Right lobe of liver (tissue), 6 donors: ENCODE measurements around the gene COLEC11. TPM values are rescaled to one million over a fixed set of nuclear protein-coding genes. Genes with fewer than 3 reads are reported as not detected.

ENCODE experiments used
- ATAC-seq, 4 donors: fragments of 200-7000 bp; cut with Tn5 transposase; one replicate each; pipeline ENCODE4 v1.9.1; 2020; ENCODE audit warnings: mild to moderate bottlenecking in 4 of 4, moderate library complexity in 4 of 4
- DNase-seq, 3 donors: peaks; one replicate each; pipeline ENCODE4 v3.0.0-alpha.2; 2020
- H3K27ac ChIP-seq, 3 donors: fragments of 200-600 bp; one replicate each; pipeline ENCODE4 v1.8.0; 2022
- H3K27me3 ChIP-seq, 2 donors: fragments of 200-600 bp; one replicate each; pipeline ENCODE4 v1.8.0; 2022
- H3K36me3 ChIP-seq, 4 donors: fragments of 200-600 bp; sonication (generic) in 1 of 4; one replicate each; pipeline versions ENCODE4 v1.5.1 to v1.8.0; 2017 to 2022; ENCODE audit warnings: control low read depth in 1 of 4
- H3K4me1 ChIP-seq, 4 donors: fragments of 200-600 bp; sonication (generic) in 1 of 4; one replicate each; pipeline versions ENCODE4 v1.5.1 to v1.8.0; 2017 to 2022; ENCODE audit warnings: control low read depth in 1 of 4
- H3K4me3 ChIP-seq, 3 donors: fragments of 200-600 bp; one replicate each; pipeline ENCODE4 v1.8.0; 2022
- H3K9me3 ChIP-seq, 4 donors: fragments of 200-600 bp; sonication (generic) in 1 of 4; one replicate each; pipeline versions ENCODE4 v1.5.1 to v1.8.0; 2017 to 2022; ENCODE audit warnings: control low read depth in 1 of 4
- POLR2A ChIP-seq: fragments of 450-650 bp; IDR thresholded peaks from one replicate; pipeline ENCODE4 v1.6.1; 2017; ENCODE audit warnings: antibody characterized with exemption, mild to moderate bottlenecking
- WGBS: methylation state at CpG from one replicate; pipeline ENCODE4 v1.1.6; 2018; ENCODE audit warnings: low coverage, low lambda C conversion rate; ENCODE audit not compliant: insufficient coverage; ENCODE audit errors: missing lambda C conversion rate; 5-methylcytosine and 5-hydroxymethylcytosine counted together
- intact Hi-C, 2 donors: fragments of 100-400 bp; cut with DNase I; formaldehyde crosslinking; loops; one replicate each; pipeline versions ENCODE4 v1.11.2 to v1.14.1; 2022
- total RNA-seq, 6 experiments: library from RNA; depleted of rRNA in 2 of 6; stranded (reverse); fragments of >200 nt in 2 of 6; fragmentation: NEBNext Ultra II Directional in 3 of 6; extraction: Animal tissue kit (Norgen Biotek cat#: 25700) in 3 of 6; gene quantifications; one replicate each; pipeline versions ENCODE4 v1.1.0 to v1.2.4, GENCODE V29; 2016 to 2023
- TF ChIP-seq, protein P1 (sequence below), 4 donors: fragments of 200-600 bp in 3 of 4; fragments of 450-650 bp in 1 of 4; IDR thresholded peaks; one replicate each; pipeline versions ENCODE4 v1.5.1 to v1.8.0; 2016 to 2022; ENCODE audit warnings: antibody characterized with exemption in 4 of 4, mild to moderate bottlenecking in 2 of 4
- donor health status: DM: no; HTN: yes; CAD: no.
- donor health status: DM: no; HTN: no; CAD: no.
- donor health status: DM: no; HTN: no; CAD: no.
- donor health status: DM: no; HTN: yes; CAD: no.
- donor health status: DM: no; HTN: yes; CAD: no.

COLEC11 gene
- total RNA-seq, 6 experiments from 2014 or later: 25.2 to 58.6 (median 41.1) TPM

DNA sequence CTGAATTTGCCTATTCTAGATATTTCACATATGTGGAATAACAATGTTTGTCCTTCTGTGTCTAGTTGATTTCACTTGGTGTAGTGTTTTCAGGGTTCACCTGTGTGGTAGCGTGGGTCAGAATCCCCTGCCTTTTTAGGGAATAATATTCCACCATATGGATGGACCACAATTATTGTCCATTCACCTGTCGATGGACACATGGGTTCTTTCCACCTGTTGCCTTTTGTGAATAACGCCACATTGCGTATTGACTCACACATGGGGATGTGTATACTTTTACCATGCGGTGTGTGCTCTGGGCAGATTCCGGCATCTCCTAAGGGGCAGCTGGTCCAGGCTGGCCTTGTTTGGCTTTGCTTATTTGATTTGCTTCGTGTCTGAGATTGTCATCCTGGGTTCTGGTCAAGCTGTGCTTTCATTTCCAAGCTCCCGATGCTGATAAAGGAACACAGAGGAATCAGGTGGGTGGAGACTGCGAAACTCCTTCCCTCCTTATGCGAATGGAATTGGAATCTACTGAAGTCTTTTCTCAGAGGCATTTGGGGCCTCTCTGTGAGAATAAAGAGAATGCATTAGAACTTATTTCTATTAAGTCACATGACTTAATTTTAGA, 44.2 kb downstream of the COLEC11 start:
- Histone ChIP-seq H3K27ac (no peak overlapping the region), H3K9me3 (no peaks in the 10 kb centered on the region), H3K27me3 (no peaks in the 10 kb centered on the region), H3K36me3 (no peaks in the 10 kb centered on the region), H3K4me3 (no peak overlapping the region), H3K4me1 (no peaks in the 10 kb centered on the region)
- ATAC-seq: no peak
- TF ChIP-seq POLR2A: no peak
- TF ChIP-seq, protein P1, sequence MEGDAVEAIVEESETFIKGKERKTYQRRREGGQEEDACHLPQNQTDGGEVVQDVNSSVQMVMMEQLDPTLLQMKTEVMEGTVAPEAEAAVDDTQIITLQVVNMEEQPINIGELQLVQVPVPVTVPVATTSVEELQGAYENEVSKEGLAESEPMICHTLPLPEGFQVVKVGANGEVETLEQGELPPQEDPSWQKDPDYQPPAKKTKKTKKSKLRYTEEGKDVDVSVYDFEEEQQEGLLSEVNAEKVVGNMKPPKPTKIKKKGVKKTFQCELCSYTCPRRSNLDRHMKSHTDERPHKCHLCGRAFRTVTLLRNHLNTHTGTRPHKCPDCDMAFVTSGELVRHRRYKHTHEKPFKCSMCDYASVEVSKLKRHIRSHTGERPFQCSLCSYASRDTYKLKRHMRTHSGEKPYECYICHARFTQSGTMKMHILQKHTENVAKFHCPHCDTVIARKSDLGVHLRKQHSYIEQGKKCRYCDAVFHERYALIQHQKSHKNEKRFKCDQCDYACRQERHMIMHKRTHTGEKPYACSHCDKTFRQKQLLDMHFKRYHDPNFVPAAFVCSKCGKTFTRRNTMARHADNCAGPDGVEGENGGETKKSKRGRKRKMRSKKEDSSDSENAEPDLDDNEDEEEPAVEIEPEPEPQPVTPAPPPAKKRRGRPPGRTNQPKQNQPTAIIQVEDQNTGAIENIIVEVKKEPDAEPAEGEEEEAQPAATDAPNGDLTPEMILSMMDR (IDR thresholded peaks at IDR 0.05): no peak
- DNase-seq: no peak
- intact Hi-C loops: no loop called here
- WGBS: 64% methylated on average over 10 of the region's 10 CpGs

DNA sequence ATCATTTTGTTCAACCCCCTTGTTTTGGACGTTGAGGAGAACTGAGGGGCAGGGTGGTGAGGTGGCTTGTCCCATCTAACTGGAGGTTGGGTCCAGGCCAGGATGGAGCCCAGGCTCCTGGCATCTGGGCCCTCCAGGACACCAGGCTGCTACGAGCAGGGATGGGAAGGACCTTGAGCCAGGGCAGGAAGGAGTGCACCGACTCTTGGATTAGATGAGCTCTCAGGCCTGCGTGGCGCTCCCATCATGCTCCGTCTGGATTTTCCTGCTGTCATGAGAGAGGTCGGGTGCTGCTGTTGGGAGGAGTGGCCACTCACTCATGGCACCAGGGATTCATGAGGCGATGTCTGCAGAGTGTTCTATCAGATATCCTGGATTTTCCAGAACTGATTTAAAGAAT, 44.7 kb downstream of the COLEC11 start:
- ATAC-seq: no peak
- no peak for DNase-seq
- H3K9me3 ChIP-seq: no peaks in the 10 kb centered on the region
- no peak overlapping the region for H3K4me3 ChIP-seq
- 57% methylated on average over 5 of the region's 8 CpGs for WGBS
- intact Hi-C loops: loop anchor here in 1 of 2 donors (10.0 kb wide), 1 partner anchor 45 kb away; the partner anchor contains the start of gene COLEC11
- H3K36me3 ChIP-seq: no peaks in the 10 kb centered on the region
- H3K4me1 ChIP-seq: no peaks in the 10 kb centered on the region
- no peak overlapping the region for H3K27ac ChIP-seq
- no peak for TF ChIP-seq POLR2A
- TF ChIP-seq, protein P1 (IDR thresholded peaks at IDR 0.05): no peak
- no peaks in the 10 kb centered on the region for H3K27me3 ChIP-seq

DNA sequence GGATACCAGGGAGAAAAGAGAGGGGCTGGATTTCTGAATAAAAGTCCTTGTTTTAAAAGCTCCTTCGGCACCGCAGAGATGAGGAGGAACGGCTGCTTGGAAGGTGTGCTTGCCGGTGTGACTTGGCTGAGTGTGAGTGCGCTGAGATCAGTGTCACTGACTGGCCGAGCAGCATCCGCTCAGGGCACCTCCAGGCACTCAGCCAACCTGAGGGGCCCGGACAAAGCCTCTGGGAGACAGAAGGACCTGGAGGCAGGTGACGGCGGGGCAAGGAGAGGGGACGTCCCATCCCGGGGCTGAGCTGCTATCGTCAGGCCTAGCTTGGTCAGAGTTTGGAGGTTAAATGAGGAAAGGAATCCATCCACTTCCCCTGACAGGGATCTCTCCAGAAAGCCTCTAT, 46.3 kb downstream of the COLEC11 start:
- ATAC-seq (no peak), DNase-seq (no peak)
- Histone ChIP-seq H3K4me1 (no peaks in the 10 kb centered on the region), H3K27ac (no peak overlapping the region), H3K36me3 (no peaks in the 10 kb centered on the region), H3K4me3 (no peak overlapping the region), H3K27me3 (no peaks in the 10 kb centered on the region), H3K9me3 (no peaks in the 10 kb centered on the region)
- 85% methylated on average over 13 of the region's 13 CpGs for WGBS
- intact Hi-C loops: loop anchor here in 1 of 2 donors (10.0 kb wide), 1 partner anchor 46 kb away; the partner anchor contains the start of gene COLEC11
- TF ChIP-seq, protein P1 (IDR thresholded peaks at IDR 0.05): no peak

DNA sequence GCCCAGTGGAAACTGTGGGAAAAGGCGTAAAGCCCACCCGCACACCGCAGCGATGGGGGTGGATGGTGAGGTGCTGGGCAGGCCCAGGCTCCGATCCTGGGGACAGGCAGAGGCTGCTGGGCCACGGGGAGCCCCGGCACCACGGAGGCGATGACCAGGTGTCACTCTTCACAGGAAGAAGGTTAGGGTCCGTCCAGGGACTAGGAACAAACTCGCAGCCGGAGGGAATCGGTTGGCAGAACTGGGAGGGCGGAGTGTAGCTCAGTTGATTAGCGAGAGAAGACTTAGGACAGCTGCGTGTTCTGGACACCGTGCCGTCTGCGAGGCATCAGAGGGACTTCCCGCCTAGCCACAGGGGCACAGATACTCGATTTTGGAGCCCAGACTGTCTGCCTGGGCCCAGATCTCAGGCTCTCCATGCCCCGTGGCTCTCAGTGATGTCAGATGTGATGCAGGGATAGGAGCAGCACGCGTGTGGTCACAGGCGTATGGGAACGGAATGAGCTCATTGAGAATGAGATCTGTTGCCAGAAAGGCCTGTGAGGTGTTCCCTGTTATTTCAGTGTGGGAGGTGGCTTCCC, 47.0 kb downstream of the COLEC11 start:
- Histone ChIP-seq H3K9me3 (no peaks in the 10 kb centered on the region), H3K4me1 (no peaks in the 10 kb centered on the region), H3K4me3 (no peak overlapping the region), H3K27ac (no peak overlapping the region), H3K27me3 (no peaks in the 10 kb centered on the region), H3K36me3 (no peaks in the 10 kb centered on the region)
- ATAC-seq: no peak
- intact Hi-C loops: loop anchor here in 1 of 2 donors (10.0 kb wide), 1 partner anchor 47 kb away; the partner anchor contains the start of gene COLEC11
- TF ChIP-seq, protein P1 (IDR thresholded peaks at IDR 0.05): no peak
- no peak for TF ChIP-seq POLR2A
- DNase-seq: peak in 1 of 3 donors; percentile 36
- WGBS: 78% methylated on average over 11 of the region's 26 CpGs
